C4-2B (cell line): Measurements from ENCODE around the gene DENND2D.

Experiments used
- CTCF ChIP-seq: fragments of 450-650 bp; conservative IDR thresholded peaks from 2 replicates; pipeline ENCODE4 v1.5.1; 2017; ENCODE audit warnings: mild to moderate bottlenecking
- ZFX ChIP-seq: fragments of 450-650 bp; IDR thresholded peaks from 2 replicates; pipeline ENCODE4 v1.6.1; 2017

- TF ChIP-seq CTCF, result no peak
- no peak for TF ChIP-seq ZFX
These were observed 35.9 kb upstream of the DENND2D start for GRCh38 chr1:111236379-111236778.
